Kidney (tissue), 14 donors: ENCODE data around the gene ASAP2. TPM values are rescaled to one million over a fixed set of nuclear protein-coding genes. Genes with fewer than 3 reads are reported as not detected.

Source experiments
- DNase-seq, 5 donors: peaks; one replicate each; pipeline ENCODE4 v3.0.0-alpha.2; 2013 to 2020
- FAIRE-seq: peaks from 2 replicates; lab custom pipeline; 2012; peaks lifted over from hg19 to GRCh38; lab: Jason Lieb, UNC
- H3K27ac ChIP-seq, 2 donors: one replicate each; pipeline ENCODE4 v1.7.0; 2013; ENCODE audit warnings: low read depth in 2 of 2, low read length in 2 of 2, inconsistent platforms in 1 of 2
- H3K27me3 ChIP-seq: one replicate; pipeline ENCODE4 v1.7.1; 2013; ENCODE audit warnings: low read length, inconsistent platforms; ENCODE audit not compliant: control insufficient read depth, insufficient read depth
- H3K36me3 ChIP-seq, 3 donors: one replicate each; pipeline versions ENCODE4 v1.7.0 to v1.7.1; 2013; ENCODE audit warnings: low read length in 3 of 3, control low read depth in 1 of 3, inconsistent platforms in 1 of 3; ENCODE audit not compliant: insufficient read depth in 3 of 3, control insufficient read depth in 2 of 3
- H3K4me1 ChIP-seq, 3 donors: one replicate each; pipeline versions ENCODE4 v1.7.0 to v1.7.1; 2013; ENCODE audit warnings: low read length in 3 of 3, inconsistent platforms in 1 of 3, low read depth in 1 of 3; ENCODE audit not compliant: control insufficient read depth in 2 of 3, insufficient read depth in 2 of 3
- H3K4me3 ChIP-seq, 3 donors: one replicate each; pipeline versions ENCODE4 v1.7.0 to v1.8.1; 2013; ENCODE audit warnings: low read length in 3 of 3, control low read depth in 1 of 3, inconsistent platforms in 1 of 3
- H3K9ac ChIP-seq, 3 donors: one replicate each; pipeline versions ENCODE4 v1.7.0 to v1.7.1; 2013; ENCODE audit warnings: low read length in 3 of 3, control low read depth in 1 of 3, inconsistent platforms in 1 of 3
- H3K9me3 ChIP-seq, 3 donors: one replicate each; pipeline versions ENCODE4 v1.7.0 to v1.7.1; 2013; ENCODE audit warnings: low read length in 3 of 3, control low read depth in 1 of 3, inconsistent platforms in 1 of 3; ENCODE audit not compliant: control insufficient read depth in 2 of 3, insufficient read depth in 1 of 3
- CTCF ChIP-seq: IDR thresholded peaks from 3 replicates; pipeline ENCODE4 v1.5.1; 2012; ENCODE audit warnings: mild to moderate bottlenecking, moderate library complexity, borderline replicate concordance; ENCODE audit not compliant: insufficient read depth; ENCODE audit errors: extremely low read depth
- intact Hi-C: fragments of 100-400 bp; cut with DNase I; formaldehyde crosslinking; loops from one replicate; pipeline ENCODE4 v1.11.1; 2022
- polyA plus RNA-seq: library from polyadenylated mRNA; stranded (reverse); fragments of 350-450 nt; fragmentation: Illumina TruSeq; extraction: RNeasy Lipid Tissue Mini Kit (QIAGEN cat#74804); gene quantifications from one replicate; pipeline ENCODE4 v1.2.3, GENCODE V29; 2014; ENCODE audit warnings: low read depth, low replicate concordance; ENCODE audit not compliant: insufficient read depth
- total RNA-seq: library from RNA; stranded (reverse); fragmentation: NEBNext Ultra II Directional; extraction: Animal tissue kit (Norgen Biotek cat#: 25700); gene quantifications from one replicate; pipeline ENCODE4 v1.2.1, GENCODE V29; 2021
- donor health status: control.
- donor health status: control.
- donor health status: control.
- donor health status: control.
- donor health status: control.
- donor health status: DM: yes; HTN: yes; CAD: no.
- donor health status: Normal renal cell carcinoma (clear cell type).

The ASAP2 gene
- total and polyA plus RNA-seq, 2 donors from 2014 or later = 26.2 to 54.8 TPM

GRCh38 chr2:9234680-9235146 lies 28.1 kb downstream of the ASAP2 start:
- Histone ChIP-seq H3K4me3 (no peak overlapping the region), H3K27me3 (no peaks in the 10 kb centered on the region), H3K9me3 (no peaks in the 10 kb centered on the region), H3K9ac (peak overlapping the region in 1 of 3 donors; percentile 15), H3K36me3 (no peaks in the 10 kb centered on the region), H3K4me1 (peaks cover 15 to 76% (median 73%) of the 10 kb centered on the region in 3 donors), H3K27ac (peak overlapping the region; percentile 87 to 96)
- DNase-seq (peak in 3 of 5 donors; percentile 63 to 73 (median 68)), FAIRE-seq (no peak)
- intact Hi-C loops = no loop called here
- no peak for TF ChIP-seq CTCF

GRCh38 chr2:9235147-9236044 lies 28.8 kb downstream of the ASAP2 start:
- no peak overlapping the region for H3K9ac ChIP-seq

GRCh38 chr2:9236045-9236344 lies 29.4 kb downstream of the ASAP2 start:
- peaks cover 15 to 63% (median 61%) of the 10 kb centered on the region in 3 donors for H3K4me1 ChIP-seq
- no peak overlapping the region for H3K9ac ChIP-seq
- FAIRE-seq = no peak
- H3K36me3 ChIP-seq = no peaks in the 10 kb centered on the region
- H3K9me3 ChIP-seq = no peaks in the 10 kb centered on the region
- no peaks in the 10 kb centered on the region for H3K27me3 ChIP-seq
- H3K4me3 ChIP-seq = no peak overlapping the region
- no peak for TF ChIP-seq CTCF
- peak overlapping the region; percentile 87 to 96 for H3K27ac ChIP-seq
- no peak for DNase-seq
- intact Hi-C loops = no loop called here

More at GRCh38 chr2:9235147-9236044, 28.8 kb downstream of the ASAP2 start:
- H3K9me3 ChIP-seq = no peaks in the 10 kb centered on the region
- H3K27ac ChIP-seq = peak overlapping the region; percentile 87 to 96
- no peaks in the 10 kb centered on the region for H3K27me3 ChIP-seq
- DNase-seq = peak; percentile 79 to 97 (median 87)
- peak overlapping the region in 1 of 3 donors; percentile 13 for H3K4me3 ChIP-seq
- H3K36me3 ChIP-seq = no peaks in the 10 kb centered on the region
- no peak for FAIRE-seq
- intact Hi-C loops = no loop called here
- peaks cover 15 to 69% (median 67%) of the 10 kb centered on the region in 3 donors for H3K4me1 ChIP-seq
- TF ChIP-seq CTCF = no peak
